MM.1S (cell line): ENCODE data around the gene ESPN.

Experiments
- EZH2 ChIP-seq: fragments of 300-600 bp; sonication (generic); optimal IDR thresholded peaks from 2 replicates; pipeline ENCODE3; 2017; ENCODE audit warnings: low read depth, mild to moderate bottlenecking, antibody characterized with exemption, low read length, mixed read lengths
- EZH2phosphoT487 ChIP-seq: fragments of 300-600 bp; sonication (generic); IDR thresholded peaks from 2 replicates; pipeline ENCODE4 v1.6.1; 2018; ENCODE audit warnings: antibody characterized with exemption, low read length
- TF ChIP-seq, protein P1 (sequence below): fragments of 300-600 bp; sonication (generic); IDR thresholded peaks from 2 replicates; pipeline ENCODE4 v1.5.1; 2016; ENCODE audit warnings: antibody characterized with exemption, low read length, mixed read lengths

DNA sequence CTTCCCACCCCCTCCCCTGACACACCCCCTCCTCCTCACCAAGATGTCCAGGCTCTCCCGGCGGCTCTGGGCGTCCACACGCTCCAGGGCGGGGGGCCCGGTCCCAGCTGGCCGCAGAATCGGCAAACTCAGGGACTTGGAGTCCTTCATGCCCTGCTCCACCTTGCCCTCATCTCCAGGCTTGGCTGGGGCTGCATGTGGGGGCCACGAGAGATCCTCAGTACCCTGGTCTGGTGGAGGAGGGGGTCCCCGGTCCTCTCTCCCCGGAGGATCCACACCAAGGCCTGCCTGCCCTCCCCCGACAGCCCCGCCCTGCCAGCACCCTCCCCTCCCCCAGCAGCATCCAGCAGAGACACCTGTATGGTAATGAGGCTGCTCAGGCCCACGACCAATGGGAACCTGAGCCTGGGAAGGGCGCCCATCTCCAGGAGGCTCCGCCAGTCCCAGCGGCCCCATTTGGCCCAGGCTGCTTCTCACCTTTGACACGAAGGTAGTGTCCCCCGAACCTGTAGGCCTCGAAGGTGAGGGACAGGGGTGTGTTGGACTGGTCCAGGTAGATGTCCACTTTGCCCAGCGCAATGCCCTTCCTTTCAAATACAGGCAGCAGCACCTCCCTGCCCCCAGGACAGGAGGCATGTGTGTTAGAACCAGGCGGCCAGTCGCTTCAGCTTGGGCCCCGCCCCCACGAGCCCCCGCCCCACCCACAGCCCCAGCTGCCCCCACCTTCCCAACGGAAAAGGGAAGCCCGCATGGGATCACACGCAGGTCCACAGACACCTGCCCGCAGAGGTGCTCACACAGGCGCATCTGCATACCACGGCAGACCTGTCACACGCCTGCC is 49.6 kb downstream of the ESPN start:
- TF ChIP-seq, protein P1, sequence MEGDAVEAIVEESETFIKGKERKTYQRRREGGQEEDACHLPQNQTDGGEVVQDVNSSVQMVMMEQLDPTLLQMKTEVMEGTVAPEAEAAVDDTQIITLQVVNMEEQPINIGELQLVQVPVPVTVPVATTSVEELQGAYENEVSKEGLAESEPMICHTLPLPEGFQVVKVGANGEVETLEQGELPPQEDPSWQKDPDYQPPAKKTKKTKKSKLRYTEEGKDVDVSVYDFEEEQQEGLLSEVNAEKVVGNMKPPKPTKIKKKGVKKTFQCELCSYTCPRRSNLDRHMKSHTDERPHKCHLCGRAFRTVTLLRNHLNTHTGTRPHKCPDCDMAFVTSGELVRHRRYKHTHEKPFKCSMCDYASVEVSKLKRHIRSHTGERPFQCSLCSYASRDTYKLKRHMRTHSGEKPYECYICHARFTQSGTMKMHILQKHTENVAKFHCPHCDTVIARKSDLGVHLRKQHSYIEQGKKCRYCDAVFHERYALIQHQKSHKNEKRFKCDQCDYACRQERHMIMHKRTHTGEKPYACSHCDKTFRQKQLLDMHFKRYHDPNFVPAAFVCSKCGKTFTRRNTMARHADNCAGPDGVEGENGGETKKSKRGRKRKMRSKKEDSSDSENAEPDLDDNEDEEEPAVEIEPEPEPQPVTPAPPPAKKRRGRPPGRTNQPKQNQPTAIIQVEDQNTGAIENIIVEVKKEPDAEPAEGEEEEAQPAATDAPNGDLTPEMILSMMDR = no peak
- TF ChIP-seq EZH2 (no peak), EZH2phosphoT487 (no peak)
